Calu3 (cell line): ENCODE data around the gene MON1A. TPM values are rescaled to one million over a fixed set of nuclear protein-coding genes. Genes with fewer than 3 reads are reported as not detected.

Experiments used
- BruUV-seq: library from RNA; stranded (reverse); fragments of 400-500 nt; replicated peaks from 2 replicates; lab custom pipeline; 2021; lab: Mats Ljungman, UMichigan
- CTCF ChIA-PET: fragments of 300-600 bp; sonication (Branson Sonifier 250); formaldehyde crosslinking; loops from one replicate; lab custom pipeline; 2022; ENCODE audit warnings: antibody characterized with exemption; lab: Charles Lee
- DNase-seq: peaks from one replicate; pipeline ENCODE4 v3.0.0; 2022
- H3K27ac Mint-ChIP-seq: one replicate; pipeline ENCODE4 v1.8.0; 2022; ENCODE audit warnings: mixed read lengths; ENCODE audit not compliant: unreplicated experiment
- H3K27me3 Mint-ChIP-seq: one replicate; pipeline ENCODE4 v1.8.0; 2022; ENCODE audit warnings: mixed read lengths; ENCODE audit not compliant: unreplicated experiment
- H3K36me3 Mint-ChIP-seq: one replicate; pipeline ENCODE4 v1.8.0; 2022; ENCODE audit warnings: mild to moderate bottlenecking, moderate library complexity, mixed read lengths; ENCODE audit not compliant: insufficient read depth, unreplicated experiment
- H3K4me1 Mint-ChIP-seq: one replicate; pipeline ENCODE4 v1.8.0; 2022; ENCODE audit warnings: mild to moderate bottlenecking, low read depth, mixed read lengths; ENCODE audit not compliant: unreplicated experiment
- H3K4me3 Mint-ChIP-seq: one replicate; pipeline ENCODE4 v1.8.0; 2022; ENCODE audit warnings: mild to moderate bottlenecking, low read depth, moderate library complexity, mixed read lengths; ENCODE audit not compliant: unreplicated experiment
- H3K9me3 Mint-ChIP-seq: one replicate; pipeline ENCODE4 v1.8.0; 2022; ENCODE audit warnings: low read depth, mixed read lengths; ENCODE audit not compliant: unreplicated experiment
- intact Hi-C: fragments of 100-400 bp; cut with micrococcal nuclease; formaldehyde crosslinking; loops from one replicate; pipeline ENCODE4 v1.10.0; 2022; ENCODE audit not compliant: unreplicated experiment
- total RNA-seq: library from RNA; stranded (reverse); gene quantifications from 2 replicates; pipeline ENCODE4 v1.2.3, GENCODE V29; 2022
- TF ChIP-seq, protein P1 (sequence below): fragments of 200-600 bp; IDR thresholded peaks from one replicate; pipeline ENCODE4 v1.8.0; 2022; ENCODE audit warnings: antibody characterized with exemption; ENCODE audit not compliant: unreplicated experiment

MON1A gene
- total RNA-seq, 1 experiment from 2014 or later, result 8.4 TPM

GRCh38 chr3:49967291-49967690 is 37.7 kb upstream of the MON1A start:
- no peaks in the 10 kb centered on the region for H3K4me1 Mint-ChIP-seq
- no TSS peak for BruUV-seq
- TF ChIP-seq, protein P1, sequence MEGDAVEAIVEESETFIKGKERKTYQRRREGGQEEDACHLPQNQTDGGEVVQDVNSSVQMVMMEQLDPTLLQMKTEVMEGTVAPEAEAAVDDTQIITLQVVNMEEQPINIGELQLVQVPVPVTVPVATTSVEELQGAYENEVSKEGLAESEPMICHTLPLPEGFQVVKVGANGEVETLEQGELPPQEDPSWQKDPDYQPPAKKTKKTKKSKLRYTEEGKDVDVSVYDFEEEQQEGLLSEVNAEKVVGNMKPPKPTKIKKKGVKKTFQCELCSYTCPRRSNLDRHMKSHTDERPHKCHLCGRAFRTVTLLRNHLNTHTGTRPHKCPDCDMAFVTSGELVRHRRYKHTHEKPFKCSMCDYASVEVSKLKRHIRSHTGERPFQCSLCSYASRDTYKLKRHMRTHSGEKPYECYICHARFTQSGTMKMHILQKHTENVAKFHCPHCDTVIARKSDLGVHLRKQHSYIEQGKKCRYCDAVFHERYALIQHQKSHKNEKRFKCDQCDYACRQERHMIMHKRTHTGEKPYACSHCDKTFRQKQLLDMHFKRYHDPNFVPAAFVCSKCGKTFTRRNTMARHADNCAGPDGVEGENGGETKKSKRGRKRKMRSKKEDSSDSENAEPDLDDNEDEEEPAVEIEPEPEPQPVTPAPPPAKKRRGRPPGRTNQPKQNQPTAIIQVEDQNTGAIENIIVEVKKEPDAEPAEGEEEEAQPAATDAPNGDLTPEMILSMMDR, result no peak
- peaks cover 10% of the 10 kb centered on the region for H3K36me3 Mint-ChIP-seq
- H3K4me3 Mint-ChIP-seq, result no peak overlapping the region
- no peak overlapping the region for H3K27ac Mint-ChIP-seq
- CTCF ChIA-PET, result no interaction called here
- no peaks in the 10 kb centered on the region for H3K9me3 Mint-ChIP-seq
- DNase-seq, result no peak
- no peaks in the 10 kb centered on the region for H3K27me3 Mint-ChIP-seq
- intact Hi-C loops, result no loop called here

DNA sequence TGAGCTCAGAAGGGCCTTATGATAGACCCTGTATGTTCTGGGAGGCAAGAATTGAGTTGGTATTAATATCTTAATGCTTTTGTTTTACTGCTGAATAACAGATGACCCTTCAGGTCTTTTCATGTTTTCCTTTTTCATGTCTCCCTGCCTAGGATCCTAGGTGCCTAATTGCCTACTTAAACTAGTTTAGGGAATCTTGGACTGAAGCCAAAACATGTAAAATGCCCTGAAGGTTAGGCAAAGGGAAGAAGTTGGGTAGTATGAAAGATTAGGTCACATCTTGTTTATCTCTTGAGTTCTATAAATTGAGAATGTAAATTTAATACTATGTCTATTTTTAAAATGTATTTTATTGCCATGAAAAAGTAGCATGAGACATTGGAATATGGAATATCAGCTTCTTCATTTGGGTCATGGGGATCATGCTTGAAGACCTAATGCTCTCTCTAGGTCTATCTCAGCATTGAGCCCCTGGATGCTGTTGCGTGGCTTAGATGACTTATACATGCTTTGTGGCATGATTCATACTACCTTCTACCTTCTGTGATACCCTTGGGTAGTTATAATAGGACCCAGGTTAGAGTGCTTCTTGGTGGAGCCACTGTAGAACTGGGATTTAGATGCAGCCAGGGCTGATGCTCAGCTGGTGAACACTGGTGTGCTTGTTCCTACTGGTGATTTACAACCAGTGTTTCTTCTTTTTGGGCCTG is 36.8 kb upstream of the MON1A start:
- no peaks in the 10 kb centered on the region for H3K9me3 Mint-ChIP-seq
- no peaks in the 10 kb centered on the region for H3K27me3 Mint-ChIP-seq
- no peak overlapping the region for H3K27ac Mint-ChIP-seq
- no TSS peak for BruUV-seq
- CTCF ChIA-PET, result no interaction called here
- H3K4me1 Mint-ChIP-seq, result no peaks in the 10 kb centered on the region
- peaks cover 10% of the 10 kb centered on the region for H3K36me3 Mint-ChIP-seq
- no peak overlapping the region for H3K4me3 Mint-ChIP-seq
- TF ChIP-seq, protein P1, result no peak
- intact Hi-C loops, result no loop called here
- no peak for DNase-seq

DNA sequence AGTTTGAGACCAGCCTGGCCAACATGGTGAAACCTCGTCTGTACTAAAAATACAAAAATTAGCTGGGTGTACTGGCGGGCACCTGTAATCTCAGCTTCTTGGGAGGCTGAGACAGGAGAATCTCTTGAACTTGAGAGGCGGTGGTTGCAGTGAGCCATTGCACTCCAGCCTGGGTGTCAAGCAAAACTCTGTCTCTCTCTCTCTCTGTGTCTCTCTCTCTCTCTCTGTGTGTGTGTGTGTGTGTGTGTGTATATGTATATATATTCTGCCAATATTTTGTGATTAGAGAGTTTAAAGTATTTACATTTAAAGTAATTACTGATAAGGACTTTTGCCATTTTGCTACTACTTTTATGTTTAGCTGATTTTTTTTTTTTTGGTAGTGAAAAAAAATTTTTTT is 26.0 kb upstream of the MON1A start:
- H3K4me1 Mint-ChIP-seq, result no peaks in the 10 kb centered on the region
- H3K27ac Mint-ChIP-seq, result no peak overlapping the region
- no peak for DNase-seq
- H3K4me3 Mint-ChIP-seq, result no peak overlapping the region
- TF ChIP-seq, protein P1, result no peak
- intact Hi-C loops, result no loop called here
- H3K27me3 Mint-ChIP-seq, result no peaks in the 10 kb centered on the region
- H3K9me3 Mint-ChIP-seq, result no peaks in the 10 kb centered on the region
- CTCF ChIA-PET, result interaction anchor here (0.6 kb wide), 2 partner anchors 74 to 102 kb away, joined by 3 read pairs; no protein-coding TSS in a partner anchor
- BruUV-seq, result no TSS peak
- H3K36me3 Mint-ChIP-seq, result peaks cover 4% of the 10 kb centered on the region

DNA sequence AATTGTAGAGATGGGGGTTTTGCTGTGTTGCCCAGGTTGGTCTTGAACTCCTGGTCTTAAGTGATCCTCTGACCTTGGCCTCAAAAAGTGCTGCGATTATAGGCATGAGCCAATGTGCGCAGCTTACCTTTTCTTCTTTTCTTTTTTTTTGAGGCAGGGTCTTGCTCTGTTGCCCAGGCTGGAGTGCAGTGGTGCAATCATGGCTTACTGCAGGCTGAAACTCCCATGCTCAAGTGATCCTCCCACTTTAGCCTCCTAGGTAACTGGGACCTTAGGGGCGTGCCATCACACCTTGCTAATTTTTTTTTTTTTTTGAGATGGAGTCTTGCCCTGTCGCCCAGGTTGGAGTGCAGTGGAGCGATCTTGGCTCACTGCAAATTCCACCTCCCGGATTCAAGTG is 23.3 kb upstream of the MON1A start:
- no TSS peak for BruUV-seq
- Mint-ChIP-seq H3K27ac (no peak overlapping the region), H3K27me3 (no peaks in the 10 kb centered on the region), H3K36me3 (peaks cover 8% of the 10 kb centered on the region), H3K9me3 (no peaks in the 10 kb centered on the region), H3K4me3 (no peak overlapping the region), H3K4me1 (peaks cover 7% of the 10 kb centered on the region)
- DNase-seq, result no peak
- intact Hi-C loops, result no loop called here
- TF ChIP-seq, protein P1, result no peak
- CTCF ChIA-PET, result no interaction called here
